Bronchial epithelial cell (primary cell): ENCODE measurements around the gene DLX4. TPM values are rescaled to one million over a fixed set of nuclear protein-coding genes. Genes with fewer than 3 reads are reported as not detected.

Experiments used
- DNase-seq: peaks from one replicate; pipeline ENCODE4 v3.0.0-alpha.2; 2010; ENCODE audit warnings: low read depth
- FAIRE-seq: peaks from 2 replicates; lab custom pipeline; 2011; peaks lifted over from hg19 to GRCh38; lab: Jason Lieb, UNC
- H3K27me3 ChIP-seq: 2 replicates; pipeline ENCODE4 v1.5.1; 2011; ENCODE audit warnings: low read length; ENCODE audit not compliant: control insufficient read depth, insufficient read depth
- H3K36me3 ChIP-seq: 2 replicates; pipeline ENCODE4 v1.5.1; 2011; ENCODE audit warnings: low read length; ENCODE audit not compliant: control insufficient read depth, insufficient read depth
- H3K4me3 ChIP-seq: 2 replicates; pipeline ENCODE4 v1.5.1; 2011; ENCODE audit warnings: mild to moderate bottlenecking, low read depth, low read length, control low read depth
- CTCF ChIP-seq: IDR thresholded peaks from 2 replicates; pipeline ENCODE4 v1.5.1; 2011; ENCODE audit warnings: mild to moderate bottlenecking, moderate library complexity, low read length, control low read depth, inconsistent platforms; ENCODE audit not compliant: insufficient read depth, severe bottlenecking
- total RNA-seq: library from RNA; depleted of rRNA; stranded (reverse); fragments of >200 nt; gene quantifications from 2 replicates; pipeline ENCODE4 v1.2.1, GENCODE V29; 2014

The DLX4 gene
- total RNA-seq, 1 donor from 2014 or later = not detected

- peaks cover 53% of the 10 kb centered on the region for H3K27me3 ChIP-seq
- TF ChIP-seq CTCF = no peak
- H3K36me3 ChIP-seq = no peaks in the 10 kb centered on the region
- H3K4me3 ChIP-seq = no peak overlapping the region
- FAIRE-seq (no peak), DNase-seq (no peak)
These were observed 6.2 kb upstream of the DLX4 start for GRCh38 chr17:49962599-49963308.

GRCh38 chr17:49963309-49963625 lies 5.7 kb upstream of the DLX4 start:
- Histone ChIP-seq H3K4me3 (no peak overlapping the region), H3K27me3 (peaks cover 53% of the 10 kb centered on the region), H3K36me3 (no peaks in the 10 kb centered on the region)
- no peak for FAIRE-seq
- no peak for TF ChIP-seq CTCF
- DNase-seq = no peak

GRCh38 chr17:49963626-49964302 lies 5.2 kb upstream of the DLX4 start:
- no peak for DNase-seq
- Histone ChIP-seq H3K36me3 (no peaks in the 10 kb centered on the region), H3K4me3 (no peak overlapping the region), H3K27me3 (peaks cover 53% of the 10 kb centered on the region)
- no peak for TF ChIP-seq CTCF
- no peak for FAIRE-seq

GRCh38 chr17:49964303-49964768 lies 4.7 kb upstream of the DLX4 start:
- no peak for FAIRE-seq
- no peaks in the 10 kb centered on the region for H3K36me3 ChIP-seq
- H3K4me3 ChIP-seq = no peak overlapping the region
- no peak for TF ChIP-seq CTCF
- no peak for DNase-seq
- H3K27me3 ChIP-seq = peaks cover 55% of the 10 kb centered on the region

GRCh38 chr17:49964769-49965523 lies 4.0 kb upstream of the DLX4 start:
- FAIRE-seq = no peak
- DNase-seq = no peak
- peaks cover 59% of the 10 kb centered on the region for H3K27me3 ChIP-seq
- H3K4me3 ChIP-seq = no peak overlapping the region
- no peak for TF ChIP-seq CTCF
- H3K36me3 ChIP-seq = no peaks in the 10 kb centered on the region
